Gastrocnemius medialis (tissue), 4 donors: Measurements from ENCODE around the gene CYP3A5.

Experiments
- CTCF ChIP-seq, 5 experiments: fragments of 450-650 bp in 3 of 5; fragments of 200-600 bp in 2 of 5; sonication (generic) in 2 of 5; IDR thresholded peaks in 4 of 5; conservative IDR thresholded peaks in 1 of 5; 1 replicate in 4 of 5; 2 replicates in 1 of 5; pipeline ENCODE4 v1.5.1; 2016 to 2019; ENCODE audit warnings: antibody characterized with exemption in 5 of 5, mild to moderate bottlenecking in 3 of 5, moderate library complexity in 3 of 5
- POLR2A ChIP-seq, 2 donors: fragments of 450-650 bp; IDR thresholded peaks; one replicate each; pipeline ENCODE4 v1.6.1; 2017; ENCODE audit warnings: antibody characterized with exemption in 2 of 2, mild to moderate bottlenecking in 2 of 2, moderate library complexity in 2 of 2

DNA sequence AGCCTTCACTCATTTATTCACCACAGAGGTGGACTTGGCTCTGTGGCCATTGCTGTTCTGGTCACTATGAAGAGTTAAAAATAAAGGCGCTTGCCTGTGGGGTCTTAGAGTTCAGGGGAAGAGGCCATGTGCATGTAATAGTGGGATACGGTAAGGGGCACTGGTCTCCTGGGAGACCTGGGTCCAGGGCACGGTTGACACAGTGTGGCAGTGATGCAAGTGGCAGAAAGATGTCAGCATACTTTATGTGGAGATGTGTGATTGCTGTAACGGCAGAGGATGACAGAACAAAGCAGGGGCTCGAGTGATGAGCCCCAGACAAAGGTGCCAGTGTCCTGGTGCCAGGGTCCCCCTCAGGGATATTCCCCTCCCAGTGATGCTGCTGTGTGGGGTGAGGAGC is 54.5 kb downstream of the CYP3A5 start:
- TF ChIP-seq CTCF (IDR thresholded peaks at IDR 0.05 in 4 of 5, conservative IDR thresholded peaks at IDR 0.05 in 1 of 5) (no peak), POLR2A (IDR thresholded peaks at IDR 0.05) (no peak)
